NT2/D1 (cell line): ENCODE results near the gene COL18A1.

Experiments used
- YY1 ChIP-seq: IDR thresholded peaks from 2 replicates; pipeline ENCODE4 v1.6.1; 2011; ENCODE audit not compliant: insufficient read length, insufficient read depth
- ZNF274 ChIP-seq: IDR thresholded peaks from 2 replicates; pipeline ENCODE4 v1.6.1; 2011; ENCODE audit warnings: mild to moderate bottlenecking, low read depth, low read length

DNA sequence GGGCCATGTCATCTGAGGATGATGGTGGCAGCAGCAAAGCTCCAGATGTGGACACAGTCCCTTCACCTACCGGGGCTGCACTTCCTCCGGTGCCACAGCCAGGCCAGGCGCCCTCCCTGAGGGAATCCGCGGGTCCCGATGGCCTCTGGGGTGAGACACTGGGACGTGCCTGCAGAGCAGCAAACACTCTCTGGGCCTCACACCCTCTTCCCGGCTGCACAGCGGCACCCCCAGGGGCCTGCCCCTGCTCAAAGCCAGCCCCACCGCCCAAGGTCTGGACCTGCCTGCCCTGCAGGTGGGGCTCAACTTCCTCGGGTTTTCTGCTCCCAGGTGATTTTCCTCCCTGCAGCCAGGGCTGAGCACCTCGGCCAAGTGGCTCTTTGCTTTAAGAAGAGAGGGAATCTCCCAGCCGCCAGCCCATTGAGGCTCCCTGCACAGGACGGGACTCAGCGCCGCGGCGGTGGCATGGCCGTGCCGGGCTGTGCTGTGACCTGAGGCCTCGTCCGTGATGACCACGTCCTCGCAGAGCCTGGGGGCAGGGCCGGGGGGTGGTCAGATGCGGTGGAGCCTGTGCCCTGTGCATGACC, 21.3 kb upstream of the COL18A1 start:
- TF ChIP-seq YY1 (no peak), ZNF274 (no peak)
